Measurements from ENCODE around the gene OMP. TPM values are rescaled to one million over a fixed set of nuclear protein-coding genes. Genes with fewer than 3 reads are reported as not detected.
A peak's percentile ranks its signal among the peaks of the same experiment; 100 is the strongest.

OMP gene
- total RNA-seq, 2 donors from 2014 or later = not detected

GRCh38 chr11:77081381-77081851, 21.2 kb upstream of the OMP start:
- no peak for ATAC-seq

GRCh38 chr11:77081976-77082836, 20.4 kb upstream of the OMP start:
- H3K27me3 ChIP-seq = no peaks in the 10 kb centered on the region
- intact Hi-C loops (cut with DNase I) = no loop called here
- H3K4me3 ChIP-seq = no peak overlapping the region
- H3K27ac ChIP-seq = peak overlapping the region in 3 of 4 donors; percentile 36 to 55 (median 39)
- no peaks in the 10 kb centered on the region for H3K9me3 ChIP-seq
- DNase-seq (peak in 3 of 4 donors; percentile 5 to 16 (median 8)), ATAC-seq (no peak)
- no peaks in the 10 kb centered on the region for H3K36me3 ChIP-seq (replicated peaks in 1 of 2; ENCODE audit: insufficient read depth in 1 of 2, low read depth in 2 of 2)
- no peak for TF ChIP-seq POLR2A (IDR thresholded peaks at IDR 0.05)
- TF ChIP-seq, protein P1, sequence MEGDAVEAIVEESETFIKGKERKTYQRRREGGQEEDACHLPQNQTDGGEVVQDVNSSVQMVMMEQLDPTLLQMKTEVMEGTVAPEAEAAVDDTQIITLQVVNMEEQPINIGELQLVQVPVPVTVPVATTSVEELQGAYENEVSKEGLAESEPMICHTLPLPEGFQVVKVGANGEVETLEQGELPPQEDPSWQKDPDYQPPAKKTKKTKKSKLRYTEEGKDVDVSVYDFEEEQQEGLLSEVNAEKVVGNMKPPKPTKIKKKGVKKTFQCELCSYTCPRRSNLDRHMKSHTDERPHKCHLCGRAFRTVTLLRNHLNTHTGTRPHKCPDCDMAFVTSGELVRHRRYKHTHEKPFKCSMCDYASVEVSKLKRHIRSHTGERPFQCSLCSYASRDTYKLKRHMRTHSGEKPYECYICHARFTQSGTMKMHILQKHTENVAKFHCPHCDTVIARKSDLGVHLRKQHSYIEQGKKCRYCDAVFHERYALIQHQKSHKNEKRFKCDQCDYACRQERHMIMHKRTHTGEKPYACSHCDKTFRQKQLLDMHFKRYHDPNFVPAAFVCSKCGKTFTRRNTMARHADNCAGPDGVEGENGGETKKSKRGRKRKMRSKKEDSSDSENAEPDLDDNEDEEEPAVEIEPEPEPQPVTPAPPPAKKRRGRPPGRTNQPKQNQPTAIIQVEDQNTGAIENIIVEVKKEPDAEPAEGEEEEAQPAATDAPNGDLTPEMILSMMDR (IDR thresholded peaks at IDR 0.05) = no peak
- H3K4me1 ChIP-seq = peaks cover 23% of the 10 kb centered on the region
- 63 to 65% methylated on average over 9 to 11 of the region's 11 CpGs for WGBS, 2 donors

More at GRCh38 chr11:77081381-77081851, 21.2 kb upstream of the OMP start:
- no peaks in the 10 kb centered on the region for H3K9me3 ChIP-seq
- no peak overlapping the region for H3K27ac ChIP-seq
- TF ChIP-seq, protein P1 (IDR thresholded peaks at IDR 0.05) = no peak
- no peak for TF ChIP-seq POLR2A (IDR thresholded peaks at IDR 0.05)
- H3K27me3 ChIP-seq = no peaks in the 10 kb centered on the region
- intact Hi-C loops (cut with DNase I) = no loop called here
- H3K4me1 ChIP-seq = peaks cover 15% of the 10 kb centered on the region
- peak in 2 of 4 donors; percentile 6 to 7 for DNase-seq
- H3K4me3 ChIP-seq = no peak overlapping the region
- 91 to 96% methylated on average over 7 to 8 of the region's 9 CpGs for WGBS, 2 donors
- no peaks in the 10 kb centered on the region for H3K36me3 ChIP-seq (replicated peaks in 1 of 2; ENCODE audit: insufficient read depth in 1 of 2, low read depth in 2 of 2)

DNA sequence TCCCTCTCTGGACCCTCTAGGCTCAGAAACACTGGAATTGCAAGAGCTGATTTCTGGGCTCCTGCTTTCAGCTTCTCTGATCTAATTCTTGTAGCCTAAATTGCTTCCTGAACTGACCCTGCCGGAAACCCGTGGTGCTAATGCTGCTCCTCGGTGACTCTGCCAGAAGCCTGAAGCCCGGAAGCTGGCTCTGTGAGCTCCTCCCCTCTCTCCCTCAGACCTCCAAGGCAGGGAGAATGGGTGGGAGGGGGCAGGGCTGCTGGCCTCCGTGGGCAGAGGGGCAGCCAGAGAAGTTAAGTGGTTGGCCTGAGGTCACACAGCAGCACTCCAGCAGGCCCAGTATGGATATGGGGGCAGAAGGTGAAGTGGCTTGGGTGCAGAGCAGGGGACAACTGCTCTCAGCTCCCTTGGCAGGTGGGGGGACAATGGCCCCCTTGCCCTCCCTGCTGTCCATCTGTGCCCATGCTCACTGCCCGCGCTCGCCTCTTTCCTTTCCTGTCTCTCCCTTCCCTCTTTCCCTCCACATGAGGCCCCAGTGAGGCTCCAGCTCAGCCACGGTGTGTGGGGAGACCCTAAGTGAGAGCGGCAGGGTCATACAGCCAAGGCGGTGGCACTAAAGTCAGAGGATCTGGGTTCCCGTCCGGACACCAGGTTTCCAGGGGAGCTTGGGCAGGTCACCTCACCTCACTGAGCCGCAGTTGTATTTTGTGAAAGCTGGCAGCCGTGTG, 19.6 kb upstream of the OMP start:
- Histone ChIP-seq H3K27ac (peak overlapping the region in 2 of 4 donors; percentile 36 to 55), H3K9me3 (no peaks in the 10 kb centered on the region), H3K4me1 (peaks cover 31% of the 10 kb centered on the region), H3K27me3 (no peaks in the 10 kb centered on the region), H3K4me3 (no peak overlapping the region), H3K36me3 (replicated peaks in 1 of 2; ENCODE audit: insufficient read depth in 1 of 2, low read depth in 2 of 2) (no peaks in the 10 kb centered on the region)
- DNase-seq (peak in 3 of 4 donors; percentile 30 to 53 (median 52)), ATAC-seq (no peak)
- WGBS, 2 donors = 76 to 79% methylated on average over 9 to 13 of the region's 15 CpGs
- intact Hi-C loops (cut with DNase I) = no loop called here
- no peak for TF ChIP-seq POLR2A (IDR thresholded peaks at IDR 0.05)
- TF ChIP-seq, protein P1 (IDR thresholded peaks at IDR 0.05) = no peak

DNA sequence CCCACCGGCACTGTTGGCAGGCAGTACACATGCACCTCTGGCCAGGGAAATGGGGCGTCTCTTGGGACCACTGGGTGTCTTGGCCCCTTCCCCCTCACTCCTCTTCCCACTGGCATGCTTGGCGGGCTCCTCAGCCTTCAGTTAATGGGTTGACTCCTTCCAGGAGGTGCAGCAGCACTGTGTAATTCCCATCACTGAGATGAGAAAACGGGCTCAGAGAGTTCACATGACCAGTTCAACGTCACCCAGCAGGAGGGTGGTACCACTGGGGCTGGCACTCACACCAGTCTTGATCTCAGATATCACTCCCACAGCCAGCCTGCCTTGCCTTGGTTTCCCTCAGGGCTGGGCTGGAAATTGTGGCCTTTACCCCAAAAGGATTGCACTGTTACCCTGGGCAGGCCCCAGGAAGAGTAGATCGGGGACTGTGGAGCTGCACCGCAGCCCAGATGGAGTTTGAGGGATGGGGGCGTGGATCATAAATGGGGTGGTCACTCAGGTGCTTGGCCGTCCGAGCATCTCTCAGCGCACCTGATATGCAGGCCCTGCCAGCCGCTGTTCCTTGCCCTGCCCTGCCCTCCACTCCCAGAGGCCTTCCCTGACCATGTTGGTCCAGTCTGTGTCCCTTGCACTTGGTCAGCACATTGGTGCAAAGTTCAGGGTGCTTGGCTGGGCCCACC, 18.9 kb upstream of the OMP start:
- TF ChIP-seq, protein P1 (IDR thresholded peaks at IDR 0.05) = no peak
- no peak for TF ChIP-seq POLR2A (IDR thresholded peaks at IDR 0.05)
- intact Hi-C loops (cut with DNase I) = no loop called here
- Histone ChIP-seq H3K27me3 (no peaks in the 10 kb centered on the region), H3K9me3 (no peaks in the 10 kb centered on the region), H3K4me3 (no peak overlapping the region), H3K4me1 (peaks cover 38% of the 10 kb centered on the region), H3K27ac (no peak overlapping the region), H3K36me3 (replicated peaks in 1 of 2; ENCODE audit: insufficient read depth in 1 of 2, low read depth in 2 of 2) (no peaks in the 10 kb centered on the region)
- WGBS, 2 donors = 91 to 95% methylated on average over 7 to 12 of the region's 12 CpGs
- peak in 1 of 4 donors; percentile 8 for DNase-seq
- no peak for ATAC-seq

Measured in body of pancreas (tissue), 4 donors.